HT1080 (cell line): Measurements from ENCODE around the gene SLC43A3. TPM values are rescaled to one million over a fixed set of nuclear protein-coding genes. Genes with fewer than 3 reads are reported as not detected.

ENCODE experiments used
- DNase-seq: peaks from one replicate; pipeline ENCODE4 v3.0.0-alpha.2; 2015; ENCODE audit warnings: low read depth
- total RNA-seq: library from RNA; depleted of rRNA; stranded (reverse); fragments of >200 nt; shearing (Covaris generic); gene quantifications from 2 replicates; pipeline ENCODE4 v1.2.3, GENCODE V29; 2014

Gene SLC43A3
- total RNA-seq, 1 experiment from 2014 or later: 87.2 TPM

GRCh38 chr11:57429946-57430345 lies 3.0 kb upstream of the SLC43A3 start:
- DNase-seq: no peak

- no peak for DNase-seq
These were observed 1.7 kb upstream of the SLC43A3 start for GRCh38 chr11:57428643-57429042.

- DNase-seq: no peak
These were observed 784 bp upstream of the SLC43A3 start for GRCh38 chr11:57427727-57428082.

- DNase-seq: no peak
These were observed 437 bp downstream of the SLC43A3 start for GRCh38 chr11:57426439-57426928.

GRCh38 chr11:57425565-57426438 lies 1.1 kb downstream of the SLC43A3 start:
- no peak for DNase-seq

- peak; percentile 99 for DNase-seq
These were observed 1.9 kb downstream of the SLC43A3 start for GRCh38 chr11:57424792-57425564.

GRCh38 chr11:57424137-57424791 lies 2.7 kb downstream of the SLC43A3 start:
- DNase-seq: no peak

- DNase-seq: no peak
These were observed 4.3 kb downstream of the SLC43A3 start for GRCh38 chr11:57422669-57423068.

- no peak for DNase-seq
These were observed 5.1 kb downstream of the SLC43A3 start for GRCh38 chr11:57421805-57422204.

GRCh38 chr11:57421066-57421465 lies 5.9 kb downstream of the SLC43A3 start:
- DNase-seq: no peak

- no peak for DNase-seq
These were observed 7.8 kb downstream of the SLC43A3 start for GRCh38 chr11:57419146-57419545.

- peak; percentile 36 for DNase-seq
These were observed 8.8 kb downstream of the SLC43A3 start for GRCh38 chr11:57418131-57418530.

- DNase-seq: no peak
These were observed 9.9 kb downstream of the SLC43A3 start for GRCh38 chr11:57417056-57417455.

GRCh38 chr11:57416436-57416835 lies 10.5 kb downstream of the SLC43A3 start:
- DNase-seq: no peak

GRCh38 chr11:57414612-57415212 lies 12.2 kb downstream of the SLC43A3 start:
- no peak for DNase-seq

GRCh38 chr11:57413681-57414080 lies 13.2 kb downstream of the SLC43A3 start:
- DNase-seq: peak; percentile 15

- peak; percentile 79 for DNase-seq
These were observed 16.6 kb downstream of the SLC43A3 start for GRCh38 chr11:57410287-57410686.

GRCh38 chr11:57409321-57410100 lies 17.4 kb downstream of the SLC43A3 start:
- DNase-seq: no peak

GRCh38 chr11:57408771-57409170 lies 18.1 kb downstream of the SLC43A3 start:
- no peak for DNase-seq

- DNase-seq: no peak
These were observed 18.9 kb downstream of the SLC43A3 start for GRCh38 chr11:57407941-57408475.
